Measurements from ENCODE around the gene GLTPD2. TPM values are rescaled to one million over a fixed set of nuclear protein-coding genes. Genes with fewer than 3 reads are reported as not detected.

Gene GLTPD2
- total RNA-seq, 2 donors from 2014 or later, result not detected

DNA sequence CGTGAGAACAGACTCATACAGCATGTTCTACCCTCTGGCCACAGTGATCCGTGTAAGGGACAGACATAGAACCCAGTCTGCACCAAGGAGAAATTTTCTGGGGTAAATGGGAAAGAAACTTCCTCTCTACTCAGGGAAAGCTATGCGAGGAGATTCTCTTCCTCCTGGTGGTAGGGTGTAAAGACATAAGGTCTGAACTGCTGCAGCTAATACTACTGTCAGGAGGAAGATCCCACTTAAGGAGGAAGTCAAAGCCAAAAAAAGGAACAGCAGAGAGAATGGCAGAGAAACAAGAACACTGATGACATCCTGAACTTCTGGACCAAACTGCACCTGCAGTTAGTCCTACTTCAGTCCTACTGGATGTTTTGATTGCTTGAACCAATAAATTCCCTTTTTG lies 24.2 kb upstream of the GLTPD2 start:
- DNase-seq (ENCODE audit: low spot score in 2 of 2), result no peak
- ATAC-seq, result no peak
- Mint-ChIP-seq H3K27ac (no peak overlapping the region), H3K9me3 (no peaks in the 10 kb centered on the region), H3K36me3 (no peaks in the 10 kb centered on the region)

DNA sequence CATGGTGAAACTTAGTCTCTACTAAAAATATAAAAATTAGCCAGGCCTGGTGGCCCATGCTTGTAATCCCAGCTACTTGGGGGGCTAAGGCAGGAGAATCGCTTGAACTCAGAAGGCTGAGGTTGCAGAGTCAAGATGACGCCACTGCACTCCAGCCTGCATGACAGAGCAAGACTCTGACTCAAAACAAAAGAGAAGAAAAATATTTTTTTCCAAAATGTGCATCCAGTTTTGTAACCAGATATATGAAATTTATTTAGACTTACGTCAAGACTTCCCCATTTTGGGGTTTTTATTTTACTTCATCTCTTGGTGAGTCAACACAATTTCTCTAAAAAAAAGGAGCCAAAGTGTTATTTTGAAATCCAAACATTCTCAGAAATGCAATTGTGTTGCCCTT lies 22.6 kb upstream of the GLTPD2 start:
- H3K9me3 Mint-ChIP-seq, result no peaks in the 10 kb centered on the region
- no peak overlapping the region for H3K27ac Mint-ChIP-seq
- no peaks in the 10 kb centered on the region for H3K36me3 Mint-ChIP-seq

DNA sequence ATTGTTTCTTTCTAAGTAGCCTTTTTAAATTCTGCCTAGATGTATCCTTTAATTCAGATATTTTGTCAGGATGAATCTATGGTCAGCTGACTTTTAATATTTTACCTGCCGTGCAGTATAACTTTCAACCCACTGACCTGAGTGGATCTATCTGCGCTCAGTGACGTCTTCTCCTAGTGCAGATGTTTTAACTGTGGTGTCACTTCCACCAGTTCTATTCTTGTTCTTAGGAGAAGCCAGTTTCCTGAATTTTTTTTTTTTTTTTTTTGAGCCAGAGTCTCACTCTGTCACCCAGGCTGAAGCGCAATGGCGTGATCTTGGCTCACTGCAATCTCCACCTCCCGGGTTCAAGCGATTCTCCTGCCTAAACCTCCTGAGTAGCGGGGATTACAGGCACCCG lies 22.0 kb upstream of the GLTPD2 start:
- H3K36me3 Mint-ChIP-seq, result no peaks in the 10 kb centered on the region
- no peak overlapping the region for H3K27ac Mint-ChIP-seq
- no peak for DNase-seq (ENCODE audit: low spot score in 2 of 2)
- H3K9me3 Mint-ChIP-seq, result no peaks in the 10 kb centered on the region
- no peak for ATAC-seq

More for the DNA sequence above, 22.6 kb upstream of the GLTPD2 start:
- DNase-seq (ENCODE audit: low spot score in 2 of 2) (no peak), ATAC-seq (no peak)

DNA sequence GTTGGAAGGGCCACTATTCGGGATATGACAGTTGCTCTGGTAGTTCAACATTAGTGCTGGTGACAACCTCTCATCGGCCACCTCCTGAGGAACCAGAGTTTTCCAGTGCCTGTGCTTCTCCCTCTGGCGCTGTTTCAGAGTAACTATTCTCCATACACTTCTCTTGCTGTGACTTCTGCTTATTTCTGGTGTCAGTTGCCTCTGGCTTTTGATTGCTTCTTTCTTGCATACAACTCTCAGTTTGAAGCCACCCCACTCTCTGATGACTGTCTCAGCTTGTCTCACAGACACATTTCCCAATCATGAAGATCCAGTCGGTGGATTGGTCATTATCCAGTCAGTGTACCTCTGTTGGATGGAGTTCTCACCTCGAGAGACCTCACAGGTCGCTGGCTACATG lies 20.5 kb upstream of the GLTPD2 start:
- Mint-ChIP-seq H3K27ac (no peak overlapping the region), H3K36me3 (no peaks in the 10 kb centered on the region), H3K9me3 (no peaks in the 10 kb centered on the region)
- no peak for DNase-seq (ENCODE audit: low spot score in 2 of 2)
- ATAC-seq, result no peak

DNA sequence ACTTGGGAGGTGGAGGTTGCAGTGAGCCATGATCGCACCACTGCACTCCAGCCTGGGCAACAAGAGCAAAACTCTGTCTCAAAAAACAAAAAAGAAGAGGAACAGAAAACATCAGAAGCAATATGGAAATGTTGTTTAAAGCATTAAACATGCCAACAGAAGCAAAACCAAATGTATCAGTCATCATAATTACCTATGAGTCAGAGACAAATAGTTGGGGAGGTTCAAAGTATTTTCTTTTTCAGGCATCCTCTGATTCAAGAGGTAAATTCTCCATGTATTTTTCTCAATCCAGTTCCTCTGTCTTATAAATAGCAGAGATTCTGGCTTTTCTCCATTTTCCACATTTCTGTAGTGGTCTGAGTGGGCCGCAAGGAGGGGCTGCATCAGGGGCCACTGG lies 19.1 kb upstream of the GLTPD2 start:
- Mint-ChIP-seq H3K36me3 (no peaks in the 10 kb centered on the region), H3K27ac (no peak overlapping the region)

DNA sequence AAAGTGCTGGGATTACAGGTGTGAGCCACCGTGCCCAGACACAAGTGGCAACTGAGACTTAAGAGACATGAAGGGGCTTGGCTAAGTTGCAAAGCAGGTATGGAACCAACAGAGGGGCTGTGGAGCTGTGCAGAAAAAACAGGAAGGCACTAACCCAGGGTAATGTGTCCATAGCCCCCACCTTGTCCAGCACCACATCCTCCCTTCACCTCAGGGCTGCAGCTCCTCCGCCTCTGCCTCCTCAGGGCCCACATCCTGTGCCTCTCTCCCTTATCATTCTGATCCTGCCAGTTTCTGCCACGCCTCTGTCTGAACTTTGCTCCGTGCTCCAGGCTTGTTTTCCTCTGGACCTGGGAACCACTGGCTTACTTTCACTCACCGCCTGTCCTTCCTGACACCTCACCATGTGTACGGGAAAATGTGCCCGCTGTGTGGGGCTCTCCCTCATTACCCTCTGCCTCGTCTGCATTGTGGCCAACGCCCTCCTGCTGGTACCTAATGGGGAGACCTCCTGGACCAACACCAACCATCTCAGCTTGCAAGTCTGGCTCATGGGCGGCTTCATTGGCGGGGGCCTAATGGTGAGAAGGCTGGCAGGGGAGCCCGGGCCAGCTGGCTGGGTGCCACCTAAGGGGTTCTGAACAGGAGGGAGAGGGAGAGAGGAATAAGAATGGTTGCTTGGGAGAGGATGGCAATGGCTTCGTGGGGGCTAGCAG lies 17.1 kb upstream of the GLTPD2 start, which contains the start of gene TM4SF5:
TM4SF5 (plus strand) TSS at position 368 of the 716 bp plus-strand sequence; CDS start at position 405, 37 bp downstream.
- Mint-ChIP-seq H3K27ac (no peak within 1 kb of the TSS), H3K36me3 (no peaks in the 10 kb centered on the region), H3K9me3 (no peaks in the 10 kb centered on the region)
- ATAC-seq (peak in 1 of 2 donors; percentile 20), DNase-seq (ENCODE audit: low spot score in 2 of 2) (no peak)

More for the DNA sequence above, 19.1 kb upstream of the GLTPD2 start:
- peak in 1 of 2 donors; percentile 52 for ATAC-seq
- no peaks in the 10 kb centered on the region for H3K9me3 Mint-ChIP-seq
- DNase-seq (ENCODE audit: low spot score in 2 of 2), result no peak

DNA sequence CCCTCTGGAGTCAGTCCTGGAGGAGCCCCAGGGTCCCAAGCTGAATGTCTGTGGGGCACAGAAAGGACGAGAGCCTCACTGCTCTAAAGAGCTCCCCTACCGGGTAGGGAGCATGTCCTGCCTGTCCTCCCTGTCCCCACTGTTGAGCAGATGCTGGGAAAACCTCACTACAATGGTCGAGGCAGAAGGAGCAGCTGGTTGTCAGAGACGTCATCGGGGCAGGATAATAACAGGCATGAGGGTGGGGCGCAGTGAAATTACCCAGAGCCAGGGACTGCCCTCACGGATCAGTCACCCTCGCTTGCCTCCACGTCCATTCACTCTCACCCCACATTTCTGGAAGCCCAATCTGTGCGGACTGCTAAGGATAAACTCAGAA lies 16.5 kb upstream of the GLTPD2 start:
- DNase-seq (ENCODE audit: low spot score in 2 of 2), result no peak
- H3K36me3 Mint-ChIP-seq, result no peaks in the 10 kb centered on the region
- H3K9me3 Mint-ChIP-seq, result no peaks in the 10 kb centered on the region
- ATAC-seq, result no peak
- H3K27ac Mint-ChIP-seq, result no peak overlapping the region

DNA sequence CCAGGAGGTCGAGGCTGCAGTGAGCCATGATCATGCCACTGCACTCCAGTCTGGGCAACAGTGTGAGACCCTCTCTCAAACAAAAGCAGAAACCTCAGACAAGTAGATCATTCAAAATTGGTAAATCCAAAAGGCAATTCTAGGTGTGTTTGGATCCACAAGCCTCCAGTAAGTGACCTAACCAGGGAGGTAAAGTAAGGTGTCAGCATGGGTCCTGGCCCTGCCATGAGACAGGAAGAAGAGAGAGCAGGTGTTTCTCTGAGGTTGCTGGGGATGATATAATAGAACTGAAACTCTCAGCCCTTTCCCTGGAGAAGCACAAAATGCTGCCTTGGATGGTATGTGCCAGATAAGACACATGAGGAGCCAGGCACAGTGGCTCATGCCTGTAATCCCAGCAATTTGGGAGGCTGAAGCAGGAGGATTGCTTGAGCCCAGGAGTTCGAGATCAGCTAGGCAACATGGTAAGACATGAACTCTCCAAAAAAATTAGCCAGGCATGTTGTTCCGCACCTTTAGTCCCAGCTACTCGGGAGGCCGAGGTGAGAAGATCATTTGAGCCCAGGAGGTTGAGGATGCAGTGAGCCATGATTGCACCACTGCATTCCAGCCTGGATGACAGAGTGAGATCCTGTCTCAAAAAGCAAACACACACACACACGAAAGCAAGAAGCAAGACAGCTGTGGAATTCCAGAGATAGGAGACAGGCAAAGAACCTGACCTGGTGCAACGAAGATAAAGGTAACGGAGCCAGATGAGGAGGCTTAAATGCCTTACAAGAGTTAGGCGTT lies 10.6 kb upstream of the GLTPD2 start:
- H3K27ac Mint-ChIP-seq, result no peak overlapping the region
- H3K36me3 Mint-ChIP-seq, result no peaks in the 10 kb centered on the region

DNA sequence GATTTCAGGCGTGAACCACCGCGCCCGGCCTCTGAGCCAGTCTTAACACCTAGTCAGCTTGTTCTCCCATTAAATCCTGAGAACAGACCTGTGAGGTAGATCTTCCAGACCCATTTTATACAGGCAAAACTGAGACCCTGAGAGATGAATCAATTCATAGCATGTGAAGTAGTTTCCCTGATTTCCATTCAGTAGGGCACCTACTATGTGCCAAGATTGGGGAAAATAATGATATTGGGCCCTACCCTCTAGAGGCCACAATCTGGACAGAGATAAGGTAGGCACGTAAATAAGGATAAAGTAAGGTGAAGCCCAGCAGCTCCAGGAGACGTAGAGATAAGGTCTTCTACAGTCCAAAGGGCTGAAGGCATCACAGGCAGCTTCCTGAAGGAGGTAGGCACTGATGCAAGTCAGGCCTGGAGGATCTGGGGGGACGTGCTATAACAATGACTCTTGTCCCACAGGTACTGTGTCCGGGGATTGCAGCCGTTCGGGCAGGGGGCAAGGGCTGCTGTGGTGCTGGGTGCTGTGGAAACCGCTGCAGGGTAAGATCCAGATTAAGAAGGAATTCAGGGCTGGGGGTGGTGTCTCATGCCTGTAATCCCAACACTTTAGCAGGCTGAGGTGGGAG lies 8.3 kb upstream of the GLTPD2 start:
- no peaks in the 10 kb centered on the region for H3K36me3 Mint-ChIP-seq
- H3K9me3 Mint-ChIP-seq, result no peaks in the 10 kb centered on the region
- no peak overlapping the region for H3K27ac Mint-ChIP-seq
- ATAC-seq (no peak), DNase-seq (ENCODE audit: low spot score in 2 of 2) (no peak)

More for the DNA sequence above, 10.6 kb upstream of the GLTPD2 start:
- ATAC-seq (no peak), DNase-seq (ENCODE audit: low spot score in 2 of 2) (no peak)
- no peaks in the 10 kb centered on the region for H3K9me3 Mint-ChIP-seq

DNA sequence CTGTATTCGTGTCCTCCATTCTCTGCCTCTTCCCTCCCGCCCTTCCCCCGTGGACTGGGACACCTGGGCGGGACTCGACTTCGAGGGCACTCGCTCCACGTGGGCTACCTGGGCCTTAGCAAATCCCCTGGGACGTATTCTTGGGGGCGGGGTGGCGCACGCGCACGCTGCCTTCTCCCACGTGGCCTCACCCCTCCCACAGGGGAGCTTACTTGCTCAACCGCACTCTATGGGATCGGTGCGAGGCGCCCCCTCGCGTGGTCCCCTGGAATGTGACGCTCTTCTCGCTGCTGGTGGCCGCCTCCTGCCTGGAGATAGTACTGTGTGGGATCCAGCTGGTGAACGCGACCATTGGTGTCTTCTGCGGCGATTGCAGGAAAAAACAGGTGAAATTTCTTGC lies 6.1 kb upstream of the GLTPD2 start:
- Mint-ChIP-seq H3K9me3 (no peaks in the 10 kb centered on the region), H3K27ac (no peak overlapping the region), H3K36me3 (no peaks in the 10 kb centered on the region)
- peak; percentile 39 to 41 for ATAC-seq
- DNase-seq (ENCODE audit: low spot score in 2 of 2), result peak in 1 of 2 donors; percentile 12

DNA sequence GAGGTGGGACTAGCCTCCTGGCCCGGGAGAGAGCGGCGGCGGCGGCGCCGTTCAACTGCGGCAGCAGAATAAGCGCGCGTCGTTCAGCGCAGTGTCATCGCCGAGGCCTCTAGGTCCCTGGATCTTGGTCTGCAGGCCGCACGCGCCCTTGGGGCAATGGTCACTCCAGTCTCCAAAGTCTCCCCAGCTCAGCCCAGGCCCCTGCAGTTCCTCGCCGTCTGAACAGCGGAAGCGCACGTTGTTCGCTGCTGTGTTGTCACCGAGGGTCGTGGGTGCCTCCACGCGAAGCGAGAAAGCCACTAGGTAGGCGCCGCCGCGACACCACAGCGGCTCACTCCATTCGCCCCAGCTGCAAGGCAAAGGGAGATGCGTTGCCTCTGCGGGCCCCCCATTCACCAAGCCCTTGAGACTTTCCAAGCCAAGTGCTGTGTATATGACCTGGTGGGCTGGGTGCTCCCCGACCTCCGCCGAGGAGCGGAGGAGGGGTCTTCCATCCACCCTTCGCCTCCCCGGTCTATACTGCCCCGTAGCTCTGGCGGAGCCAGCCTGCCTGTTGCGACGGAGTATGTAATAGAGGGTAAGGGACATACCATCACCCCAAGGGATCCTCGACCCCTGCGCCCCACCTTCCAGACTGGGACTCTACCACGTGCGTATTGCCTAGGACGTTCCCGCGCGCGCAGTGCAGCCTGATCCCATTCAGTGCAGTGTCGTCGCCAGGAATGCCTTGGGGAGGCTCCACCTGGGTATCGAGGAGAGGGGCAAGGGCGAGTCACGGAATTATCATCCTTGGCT lies 3.3 kb upstream of the GLTPD2 start:
- H3K9me3 Mint-ChIP-seq, result no peaks in the 10 kb centered on the region
- ATAC-seq, result no peak
- H3K36me3 Mint-ChIP-seq, result no peaks in the 10 kb centered on the region
- DNase-seq (ENCODE audit: low spot score in 2 of 2), result peak in 1 of 2 donors; percentile 27
- no peak overlapping the region for H3K27ac Mint-ChIP-seq

DNA sequence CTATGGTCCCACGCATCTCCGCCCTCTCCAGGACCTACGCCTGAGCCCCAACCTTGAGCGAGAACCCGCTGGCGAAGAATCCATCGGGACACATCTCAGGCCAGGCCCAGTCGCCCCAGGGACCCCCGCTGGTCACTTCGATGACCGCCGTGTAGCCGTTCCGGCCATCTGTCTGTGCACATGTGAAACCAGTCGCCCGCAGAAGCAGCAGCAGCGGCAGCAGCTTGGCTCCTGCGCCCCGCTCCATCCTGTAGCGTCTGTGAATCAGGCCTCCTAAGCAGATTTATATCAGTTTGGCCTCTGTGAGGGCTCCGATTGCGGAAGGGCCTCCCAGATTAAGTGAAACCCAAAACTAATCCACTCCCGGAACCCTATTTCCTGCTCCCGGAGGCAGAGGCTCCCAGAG lies 2.7 kb upstream of the GLTPD2 start, which contains the start of gene VMO1:
VMO1 (minus strand) TSS at position 259 of the 406 bp plus-strand sequence; CDS start at position 247, 12 bp downstream.
- H3K36me3 Mint-ChIP-seq, result no peaks in the 10 kb centered on the region
- no peaks in the 10 kb centered on the region for H3K9me3 Mint-ChIP-seq
- H3K27ac Mint-ChIP-seq, result no peak within 1 kb of the TSS
- no peak for DNase-seq (ENCODE audit: low spot score in 2 of 2)
- no peak for ATAC-seq

DNA sequence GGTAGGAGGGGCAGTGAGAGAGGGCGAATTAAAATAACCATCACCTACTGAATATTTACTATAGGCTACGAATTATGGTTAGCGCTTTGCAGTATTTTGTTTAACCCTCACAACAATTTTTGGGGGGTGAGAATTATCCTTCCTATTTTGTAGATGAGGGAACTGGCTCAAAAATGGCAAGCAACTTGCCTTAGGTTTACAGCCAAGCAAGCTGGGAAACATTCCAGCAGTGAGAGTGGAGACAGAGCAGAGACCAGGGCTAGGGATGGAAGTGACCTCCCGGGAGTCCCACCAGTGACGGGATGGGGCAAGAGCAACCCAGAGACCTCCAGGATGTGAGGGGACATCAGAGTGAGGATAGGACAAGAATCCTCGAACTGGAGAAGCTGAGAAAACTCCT lies 2.2 kb upstream of the GLTPD2 start:
- no peaks in the 10 kb centered on the region for H3K36me3 Mint-ChIP-seq
- ATAC-seq (no peak), DNase-seq (ENCODE audit: low spot score in 2 of 2) (no peak)
- no peaks in the 10 kb centered on the region for H3K9me3 Mint-ChIP-seq
- no peak overlapping the region for H3K27ac Mint-ChIP-seq

DNA sequence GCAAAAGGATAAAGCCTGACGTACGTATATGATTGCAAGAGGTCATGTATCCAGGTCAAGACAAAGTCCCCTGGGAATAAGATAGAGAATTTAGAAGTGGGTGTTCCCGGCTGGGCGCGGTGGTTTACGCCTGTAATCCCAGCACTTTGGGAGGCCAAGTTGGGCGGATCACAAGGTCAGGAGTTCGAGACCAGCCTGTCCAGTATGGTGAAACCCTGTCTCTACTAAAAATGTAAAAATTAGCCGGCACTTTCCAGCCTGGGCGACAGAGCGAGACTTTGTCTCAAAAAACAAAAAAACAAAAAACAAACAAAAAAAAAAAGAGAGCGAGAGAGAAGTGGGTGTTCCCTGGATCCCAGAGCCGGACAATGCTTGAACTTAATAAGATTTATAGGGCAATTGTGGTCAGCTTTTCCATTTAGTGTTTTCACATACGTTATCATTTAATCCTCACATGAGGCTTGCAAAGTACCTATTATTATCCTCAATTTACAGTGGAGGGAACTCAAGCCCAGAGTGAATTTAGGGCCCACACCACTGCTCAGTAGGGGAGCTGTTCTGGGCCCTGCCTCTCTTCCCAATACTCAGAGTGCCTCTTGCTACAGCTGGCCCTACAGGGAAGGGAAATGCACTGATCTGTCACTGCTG lies 481 bp upstream of the GLTPD2 start:
- Mint-ChIP-seq H3K27ac (no peak overlapping the region), H3K36me3 (no peaks in the 10 kb centered on the region), H3K9me3 (no peaks in the 10 kb centered on the region)
- no peak for ATAC-seq
- no peak for DNase-seq (ENCODE audit: low spot score in 2 of 2)

DNA sequence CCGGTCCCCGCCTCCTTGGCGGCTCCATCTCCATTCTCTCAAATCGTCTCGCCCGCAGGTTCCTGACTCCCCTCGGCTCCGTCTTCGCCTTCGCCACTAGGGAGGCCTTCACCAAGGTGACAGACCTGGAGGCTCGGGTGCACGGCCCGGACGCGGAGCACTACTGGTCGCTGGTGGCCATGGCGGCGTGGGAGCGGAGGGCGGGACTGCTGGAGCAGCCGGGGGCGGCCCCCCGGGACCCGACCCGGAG lies 862 bp downstream of the GLTPD2 start:
- ATAC-seq (no peak), DNase-seq (ENCODE audit: low spot score in 2 of 2) (no peak)
- Mint-ChIP-seq H3K9me3 (no peaks in the 10 kb centered on the region), H3K36me3 (no peaks in the 10 kb centered on the region), H3K27ac (peak overlapping the region in 1 of 2 donors; percentile 87)

DNA sequence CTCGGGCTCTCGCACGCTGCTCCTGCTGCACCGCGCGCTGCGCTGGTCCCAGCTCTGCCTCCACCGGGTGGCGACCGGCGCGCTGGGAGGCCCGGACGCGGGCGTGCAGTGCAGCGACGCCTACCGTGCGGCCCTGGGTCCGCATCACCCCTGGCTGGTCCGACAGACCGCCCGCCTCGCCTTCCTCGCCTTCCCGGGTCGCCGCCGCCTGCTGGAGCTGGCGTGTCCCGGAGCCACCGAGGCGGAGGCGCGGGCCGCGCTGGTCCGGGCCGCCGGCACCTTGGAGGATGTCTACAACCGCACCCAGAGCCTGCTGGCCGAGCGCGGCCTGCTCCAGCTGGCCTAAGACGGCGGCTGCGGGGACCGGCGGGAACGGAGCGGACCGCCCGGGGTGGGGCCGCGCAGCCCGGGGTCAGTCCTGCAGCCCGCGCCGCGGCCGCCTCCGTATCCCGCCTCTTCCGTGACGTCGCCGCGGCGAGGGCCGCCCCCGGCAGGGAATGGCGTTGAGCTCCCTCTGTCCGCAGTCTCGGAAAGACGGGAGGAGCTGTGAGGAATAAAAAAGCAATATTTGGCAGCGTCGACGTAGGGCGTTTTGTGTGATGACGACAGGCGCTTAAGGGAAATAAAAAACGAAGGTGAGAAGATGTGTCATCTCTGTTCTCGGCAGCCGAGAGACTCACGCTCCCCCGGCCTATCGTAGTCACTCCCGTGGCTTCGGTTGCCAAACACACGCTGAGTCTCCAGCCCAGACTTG lies 1.4 kb downstream of the GLTPD2 start:
- Mint-ChIP-seq H3K9me3 (no peaks in the 10 kb centered on the region), H3K36me3 (no peaks in the 10 kb centered on the region), H3K27ac (peak overlapping the region; percentile 47 to 87)
- DNase-seq (ENCODE audit: low spot score in 2 of 2) (peak; percentile 85 to 88), ATAC-seq (peak; percentile 84 to 89)
